H1 (cell line): ENCODE measurements around the gene B3GLCT. TPM values are rescaled to one million over a fixed set of nuclear protein-coding genes. Genes with fewer than 3 reads are reported as not detected.

ENCODE experiments used
- CTCF ChIA-PET: fragments of 300-600 bp; sonication (Branson Sonifier 250); formaldehyde crosslinking; loops from one replicate; lab custom pipeline; 2021; ENCODE audit not compliant: partially characterized antibody; lab: Charles Lee
- POLR2A ChIA-PET: fragments of 300-600 bp; sonication (Branson Sonifier 250); formaldehyde crosslinking; loops from one replicate; lab custom pipeline; 2021; ENCODE audit warnings: inconsistent platforms; ENCODE audit not compliant: partially characterized antibody; lab: Charles Lee
- DNase-seq, 2 experiments: peaks; one replicate each; pipeline versions ENCODE4 v3.0.0 to v3.0.0-alpha.2; 2010 to 2022; ENCODE audit warnings: low spot score in 2 of 2, low read depth in 1 of 2, mixed read lengths in 1 of 2
- FAIRE-seq: peaks from 2 replicates; lab custom pipeline; 2011; peaks lifted over from hg19 to GRCh38; lab: Jason Lieb, UNC
- H2AFZ ChIP-seq: 2 replicates; pipeline ENCODE4 v1.8.1; 2012; ENCODE audit warnings: low read length, inconsistent platforms
- H2AK5ac ChIP-seq: 2 replicates; pipeline ENCODE4 v1.6.1; 2013; ENCODE audit warnings: low read depth, low read length
- H2BK120ac ChIP-seq: replicated peaks from 2 replicates; pipeline ENCODE3; 2013; ENCODE audit warnings: low read depth, low read length, inconsistent platforms
- H2BK12ac ChIP-seq: 2 replicates; pipeline ENCODE4 v1.6.1; 2013; ENCODE audit warnings: low read depth, low read length
- H2BK15ac ChIP-seq: 2 replicates; pipeline ENCODE4 v1.6.1; 2013; ENCODE audit warnings: low read length
- H2BK20ac ChIP-seq: 2 replicates; pipeline ENCODE4 v1.6.1; 2013; ENCODE audit warnings: low read length
- H2BK5ac ChIP-seq: 2 replicates; pipeline ENCODE4 v1.6.1; 2013; ENCODE audit warnings: low read depth, low read length
- H3K14ac ChIP-seq: 2 replicates; pipeline ENCODE4 v1.6.1; 2013; ENCODE audit warnings: inconsistent platforms; ENCODE audit not compliant: insufficient read length
- H3K18ac ChIP-seq: 2 replicates; pipeline ENCODE4 v1.6.1; 2013; ENCODE audit warnings: low read length; ENCODE audit errors: extremely low read depth
- H3K23ac ChIP-seq: 2 replicates; pipeline ENCODE4 v1.6.1; 2013; ENCODE audit warnings: inconsistent platforms; ENCODE audit not compliant: insufficient read length
- H3K23me2 ChIP-seq: 2 replicates; pipeline ENCODE4 v1.6.1; 2013; ENCODE audit warnings: low read depth, low read length
- H3K27ac ChIP-seq: 2 replicates; pipeline ENCODE4 v1.6.1; 2011; ENCODE audit warnings: low read depth, low read length, inconsistent platforms
- H3K27me3 ChIP-seq, 4 experiments: replicated peaks in 1 of 4; 1 replicate in 1 of 4; 2 replicates in 3 of 4; pipeline versions ENCODE4 v1.6.1 to v1.8.1; 2011 to 2013; ENCODE audit warnings: low read length in 3 of 4, mild to moderate bottlenecking in 3 of 4, inconsistent platforms in 2 of 4, mixed read lengths in 2 of 4, moderate library complexity in 1 of 4; ENCODE audit not compliant: control insufficient read depth in 3 of 4, insufficient read depth in 3 of 4; ENCODE audit errors: extremely low read depth in 1 of 4
- H3K36me3 ChIP-seq, 4 experiments: 2 replicates each; pipeline versions ENCODE4 v1.6.1 to v1.8.1; 2011 to 2013; ENCODE audit warnings: mild to moderate bottlenecking in 4 of 4, low read length in 3 of 4, moderate library complexity in 2 of 4, control low read depth in 1 of 4, inconsistent platforms in 1 of 4; ENCODE audit not compliant: insufficient read depth in 4 of 4, control insufficient read depth in 2 of 4
- H3K4ac ChIP-seq: replicated peaks from 2 replicates; pipeline ENCODE3; 2013; ENCODE audit warnings: low read length, low read depth, mixed read lengths, inconsistent platforms; ENCODE audit not compliant: insufficient read length
- H3K4me1 ChIP-seq, 4 experiments: replicated peaks in 1 of 4; 1 replicate in 1 of 4; 2 replicates in 3 of 4; pipeline versions ENCODE4 v1.6.1 to v1.8.1; 2011 to 2013; ENCODE audit warnings: low read length in 3 of 4, inconsistent platforms in 2 of 4, mixed read lengths in 1 of 4; ENCODE audit not compliant: insufficient read depth in 4 of 4, control insufficient read depth in 3 of 4
- H3K4me2 ChIP-seq, 2 experiments: 2 replicates each; pipeline versions ENCODE4 v1.6.1 to v1.8.1; 2011 to 2013; ENCODE audit warnings: low read depth in 2 of 2, low read length in 2 of 2, control low read depth in 1 of 2, inconsistent platforms in 1 of 2, mild to moderate bottlenecking in 1 of 2; ENCODE audit not compliant: insufficient read depth in 1 of 2
- H3K4me3 ChIP-seq, 4 experiments: fragments of 200-600, 300-600 bp in 1 of 4; sonication (generic), shearing (Covaris generic), sonication (Bioruptor Twin) in 1 of 4; 2 replicates each; pipeline versions ENCODE4 v1.5.1 to v1.8.1; 2011 to 2016; ENCODE audit warnings: low read length in 4 of 4, low read depth in 3 of 4, control low read depth in 2 of 4, inconsistent platforms in 2 of 4, mild to moderate bottlenecking in 2 of 4, mixed read lengths in 1 of 4, moderate library complexity in 1 of 4; ENCODE audit not compliant: insufficient read depth in 2 of 4; ENCODE audit errors: extremely low read depth in 1 of 4
- H3K56ac ChIP-seq: replicated peaks from 2 replicates; pipeline ENCODE3; 2013; ENCODE audit warnings: low read depth, mild to moderate bottlenecking, mixed read lengths, low read length, inconsistent platforms; ENCODE audit not compliant: insufficient read length
- H3K79me1 ChIP-seq: 2 replicates; pipeline ENCODE4 v1.6.1; 2013; ENCODE audit warnings: low read depth, low read length, control low read depth
- H3K79me2 ChIP-seq, 2 experiments: 2 replicates each; pipeline versions ENCODE4 v1.6.1 to v1.8.1; 2012 to 2013; ENCODE audit warnings: low read length in 2 of 2, mild to moderate bottlenecking in 2 of 2, inconsistent platforms in 1 of 2; ENCODE audit not compliant: insufficient read depth in 2 of 2, control insufficient read depth in 1 of 2
- H3K9ac ChIP-seq, 4 experiments: replicated peaks in 1 of 4; 1 replicate in 1 of 4; 2 replicates in 3 of 4; pipeline versions ENCODE4 v1.6.1 to v1.8.1; 2011 to 2013; ENCODE audit warnings: low read depth in 3 of 4, low read length in 3 of 4, control low read depth in 2 of 4, mild to moderate bottlenecking in 2 of 4, moderate library complexity in 2 of 4, inconsistent platforms in 1 of 4; ENCODE audit errors: extremely low read depth in 1 of 4
- H3K9me3 ChIP-seq, 2 experiments: 2 replicates each; pipeline versions ENCODE4 v1.6.1 to v1.8.1; 2012 to 2013; ENCODE audit warnings: mild to moderate bottlenecking in 2 of 2, moderate library complexity in 2 of 2, control low read depth in 1 of 2, inconsistent platforms in 1 of 2, low read depth in 1 of 2, low read length in 1 of 2, mixed read lengths in 1 of 2; ENCODE audit not compliant: insufficient read depth in 2 of 2
- H4K20me1 ChIP-seq, 2 experiments: replicated peaks in 1 of 2; 2 replicates each; pipeline versions ENCODE3 to v1.8.1; 2011 to 2013; ENCODE audit warnings: inconsistent platforms in 2 of 2, low read length in 2 of 2, mild to moderate bottlenecking in 1 of 2; ENCODE audit not compliant: insufficient read depth in 2 of 2, control insufficient read depth in 1 of 2
- H4K5ac ChIP-seq: 2 replicates; pipeline ENCODE4 v1.6.1; 2013; ENCODE audit warnings: low read length, low read depth, mixed read lengths, inconsistent platforms; ENCODE audit not compliant: insufficient read length
- H4K8ac ChIP-seq: 2 replicates; pipeline ENCODE4 v1.8.0; 2013; ENCODE audit warnings: mild to moderate bottlenecking, moderate library complexity, low read length, inconsistent platforms; ENCODE audit not compliant: insufficient read depth; ENCODE audit errors: extremely low read depth
- H4K91ac ChIP-seq: replicated peaks from 2 replicates; pipeline ENCODE3; 2013; ENCODE audit warnings: low read length, mixed read lengths, inconsistent platforms; ENCODE audit not compliant: insufficient read length
- GTF2F1 ChIP-seq: IDR thresholded peaks from 2 replicates; pipeline ENCODE4 v1.6.1; 2012; ENCODE audit warnings: low read depth, low read length, improper control_type of control experiment, borderline replicate concordance
- RAD21 ChIP-seq, 2 experiments: IDR thresholded peaks in 1 of 2; conservative IDR thresholded peaks in 1 of 2; 2 replicates each; pipeline ENCODE4 v1.6.1; 2011; ENCODE audit warnings: low read depth in 2 of 2, low read length in 2 of 2, improper control_type of control experiment in 1 of 2, inconsistent platforms in 1 of 2, mild to moderate bottlenecking in 1 of 2, moderate library complexity in 1 of 2
- SP2 ChIP-seq: IDR thresholded peaks from 2 replicates; pipeline ENCODE4 v1.6.1; 2012; ENCODE audit warnings: mild to moderate bottlenecking, low read length, inconsistent platforms
- SUZ12 ChIP-seq: fragments of 200-600 bp; sonication (generic); IDR thresholded peaks from 2 replicates; pipeline ENCODE4 v1.6.1; 2012; ENCODE audit warnings: mild to moderate bottlenecking, inconsistent platforms, low read length, moderate library complexity, mixed read lengths
- TCF12 ChIP-seq: IDR thresholded peaks from 2 replicates; pipeline ENCODE4 v1.6.1; 2011; ENCODE audit warnings: low read depth, mild to moderate bottlenecking, low read length
- YY1 ChIP-seq: IDR thresholded peaks from 2 replicates; pipeline ENCODE4 v1.6.1; 2011; ENCODE audit warnings: low read depth, mild to moderate bottlenecking, low read length
- WGBS, 2 experiments: shearing (Covaris generic) in 1 of 2; methylation state at CpG; one replicate each; pipeline versions ENCODE4 v1.1.6 to v1.1.7; 2013 to 2015; ENCODE audit warnings: low lambda C conversion rate in 2 of 2, mixed read lengths in 2 of 2, inconsistent platforms in 1 of 2, low coverage in 1 of 2, missing lambda C conversion rate in 1 of 2; ENCODE audit not compliant: insufficient replicate concordance in 2 of 2, insufficient coverage in 1 of 2, insufficient read length in 1 of 2; ENCODE audit errors: extremely low coverage in 1 of 2, missing lambda C conversion rate in 1 of 2; 5-methylcytosine and 5-hydroxymethylcytosine counted together
- polyA plus RNA-seq, 7 experiments: library from polyadenylated mRNA; depleted of rRNA in 3 of 7; stranded (reverse) in 5 of 7; unstranded in 2 of 7; fragments of >200 nt in 5 of 7; fragments of 200-250 nt in 2 of 7; gene quantifications; 1 replicate in 5 of 7; 2 replicates in 1 of 7; 4 replicates in 1 of 7; pipeline versions ENCODE4 v1.2.1 to v1.2.3, GENCODE V29; 2011 to 2013; ENCODE audit warnings: missing spikeins in 2 of 7, mixed read lengths in 2 of 7
- total RNA-seq: library from RNA; stranded (reverse); fragmentation: NEBNext Ultra II Directional; extraction: Animal tissue kit (Norgen Biotek cat#: 25700); gene quantifications from 2 replicates; pipeline ENCODE4 v1.2.1, GENCODE V29; 2021

Gene B3GLCT
- total and polyA plus RNA-seq, 2 of the 8 experiments (the other 6 are each of a cell fraction or from before 2014, with no cell fraction given) = 1.5 to 4.1 TPM

DNA sequence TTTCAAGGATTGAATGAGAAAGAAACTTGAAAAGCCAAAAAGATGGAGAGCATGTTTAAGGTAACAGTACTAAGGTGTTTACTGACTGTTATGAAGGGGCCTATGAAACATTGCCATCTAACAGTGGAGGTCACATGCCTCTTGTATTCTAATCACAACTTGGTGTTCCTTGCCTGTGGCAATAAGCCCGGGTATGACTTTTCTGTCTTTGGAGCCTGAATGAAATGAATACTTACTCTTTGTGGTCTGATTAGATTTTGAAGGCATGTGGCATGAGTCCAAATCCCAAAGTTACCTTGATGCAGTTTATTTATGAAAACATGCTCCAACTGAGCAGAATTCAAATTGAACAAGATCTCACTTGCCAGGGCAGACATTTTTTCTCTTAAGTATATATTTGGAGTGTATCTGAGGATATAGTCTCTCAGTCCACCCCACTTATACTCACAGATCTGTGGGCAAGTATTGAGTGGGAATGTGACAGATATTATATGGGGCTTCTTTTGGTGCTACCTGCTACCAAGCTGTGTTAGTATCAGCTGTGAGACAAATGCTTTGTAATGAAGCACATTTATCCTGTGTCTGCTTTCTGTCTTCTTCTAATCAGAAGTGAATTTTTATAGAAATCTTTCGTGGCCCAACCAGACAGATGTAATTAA, 67.5 kb downstream of the B3GLCT start:
- Histone ChIP-seq H3K4me3 (no peak overlapping the region), H3K79me1 (no peaks in the 10 kb centered on the region), H4K91ac (no peak overlapping the region), H3K56ac (no peak overlapping the region), H3K27me3 (no peaks in the 10 kb centered on the region), H2BK12ac (no peak overlapping the region), H2AK5ac (no peak overlapping the region), H3K9me3 (0 out of 4 replicates have a peak, but pooled peaks cover 0 to 3% of the 10 kb centered on the region in 2 experiments), H3K36me3 (peaks cover 0 to 3% (median 0%) of the 10 kb centered on the region in 4 experiments; a peak in 2 of 8 replicates), H3K18ac (no peak overlapping the region), H3K4me1 (peaks cover 0 to 3% (median 0%) of the 10 kb centered on the region in 4 experiments; a peak in 1 of 7 replicates), H3K4ac (no peak overlapping the region), H3K9ac (no peak overlapping the region), H2BK15ac (no peak overlapping the region), H3K23ac (no peak overlapping the region), H2BK5ac (no peak overlapping the region), H3K27ac (no peak overlapping the region), H3K4me2 (no peak overlapping the region), H2BK120ac (no peak overlapping the region), H2AFZ (no peak overlapping the region), H4K8ac (no peak overlapping the region), H4K20me1 (no peaks in the 10 kb centered on the region), H3K79me2 (no peaks in the 10 kb centered on the region), H2BK20ac (no peak overlapping the region), H3K23me2 (no peaks in the 10 kb centered on the region), H4K5ac (no peak overlapping the region), H3K14ac (no peak overlapping the region)
- WGBS, 2 experiments = 95% methylated on average over 2 of the region's 2 CpGs; no CpG with 5 or more reads in 1 of the 2 experiments
- CTCF ChIA-PET = interaction anchor here (1.4 kb wide), 1 partner anchor 32 kb away, joined by 3 read pairs; no protein-coding TSS in a partner anchor
- DNase-seq (no peak), FAIRE-seq (no peak)
- POLR2A ChIA-PET = no interaction called here
- no peak for TF ChIP-seq SP2
- no peak for TF ChIP-seq RAD21 (IDR thresholded peaks at IDR 0.05 in 1 of 2, conservative IDR thresholded peaks at IDR 0.05 in 1 of 2; ENCODE audit: low read depth in 2 of 2, low read length in 2 of 2)
- no peak for TF ChIP-seq GTF2F1
- no peak for TF ChIP-seq TCF12
- no peak for TF ChIP-seq YY1
- TF ChIP-seq SUZ12 = no peak
